ENCODE results near the gene MMP10.

The MMP10 gene

GRCh38 chr11:102762361-102762767 is 18.1 kb downstream of the MMP10 start:
- no peak for TF ChIP-seq NFRKB (IDR thresholded peaks at IDR 0.05)
- TF ChIP-seq TARDBP (IDR thresholded peaks at IDR 0.05): no peak
- no peak for TF ChIP-seq L3MBTL2 (conservative IDR thresholded peaks at IDR 0.05)
- TF ChIP-seq FOXM1 (IDR thresholded peaks at IDR 0.05; ENCODE audit: borderline replicate concordance): no peak
- no peak for TF ChIP-seq ZNF384 (IDR thresholded peaks at IDR 0.05)
- no peak for TF ChIP-seq PKNOX1 (IDR thresholded peaks at IDR 0.05)
- TF ChIP-seq FOXA1 (IDR thresholded peaks at IDR 0.05): no peak
- no peak for TF ChIP-seq ELF4 (IDR thresholded peaks at IDR 0.05)
- TF ChIP-seq SP1 (IDR thresholded peaks at IDR 0.05): no peak
- TF ChIP-seq ARNT (IDR thresholded peaks at IDR 0.05): no peak
- TF ChIP-seq LEF1 (IDR thresholded peaks at IDR 0.05; ENCODE audit: borderline replicate concordance): no peak
- TF ChIP-seq BHLHE40 (IDR thresholded peaks at IDR 0.05; ENCODE audit: borderline replicate concordance): no peak
- no peak for TF ChIP-seq SUZ12 (IDR thresholded peaks at IDR 0.05)
- no peak for TF ChIP-seq CTBP1 (IDR thresholded peaks at IDR 0.05; ENCODE audit: borderline replicate concordance)
- TF ChIP-seq HDGF (IDR thresholded peaks at IDR 0.05; ENCODE audit: borderline replicate concordance): no peak
- no peak for TF ChIP-seq FOXK2 (IDR thresholded peaks at IDR 0.05)
- ChIA-PET CTCF (no interaction called here), POLR2A (no interaction called here)
- no peak for DNase-seq (ENCODE audit: extremely low spot score)

GRCh38 chr11:102761646-102762238 is 18.7 kb downstream of the MMP10 start:
- TF ChIP-seq PKNOX1 (IDR thresholded peaks at IDR 0.05) (no peak), LEF1 (IDR thresholded peaks at IDR 0.05; ENCODE audit: borderline replicate concordance) (no peak), L3MBTL2 (conservative IDR thresholded peaks at IDR 0.05) (no peak), HDGF (IDR thresholded peaks at IDR 0.05; ENCODE audit: borderline replicate concordance) (no peak), SP1 (IDR thresholded peaks at IDR 0.05) (no peak), TARDBP (IDR thresholded peaks at IDR 0.05) (no peak), SUZ12 (IDR thresholded peaks at IDR 0.05) (no peak), FOXM1 (IDR thresholded peaks at IDR 0.05; ENCODE audit: borderline replicate concordance) (no peak), NFRKB (IDR thresholded peaks at IDR 0.05) (no peak), ELF4 (IDR thresholded peaks at IDR 0.05) (no peak), ZNF384 (IDR thresholded peaks at IDR 0.05) (no peak), BHLHE40 (IDR thresholded peaks at IDR 0.05; ENCODE audit: borderline replicate concordance) (no peak), FOXA1 (IDR thresholded peaks at IDR 0.05) (no peak), ARNT (IDR thresholded peaks at IDR 0.05) (no peak), FOXK2 (IDR thresholded peaks at IDR 0.05) (no peak), CTBP1 (IDR thresholded peaks at IDR 0.05; ENCODE audit: borderline replicate concordance) (no peak)
- no peak for DNase-seq (ENCODE audit: extremely low spot score)
- POLR2A ChIA-PET: no interaction called here
- CTCF ChIA-PET: no interaction called here

DNA sequence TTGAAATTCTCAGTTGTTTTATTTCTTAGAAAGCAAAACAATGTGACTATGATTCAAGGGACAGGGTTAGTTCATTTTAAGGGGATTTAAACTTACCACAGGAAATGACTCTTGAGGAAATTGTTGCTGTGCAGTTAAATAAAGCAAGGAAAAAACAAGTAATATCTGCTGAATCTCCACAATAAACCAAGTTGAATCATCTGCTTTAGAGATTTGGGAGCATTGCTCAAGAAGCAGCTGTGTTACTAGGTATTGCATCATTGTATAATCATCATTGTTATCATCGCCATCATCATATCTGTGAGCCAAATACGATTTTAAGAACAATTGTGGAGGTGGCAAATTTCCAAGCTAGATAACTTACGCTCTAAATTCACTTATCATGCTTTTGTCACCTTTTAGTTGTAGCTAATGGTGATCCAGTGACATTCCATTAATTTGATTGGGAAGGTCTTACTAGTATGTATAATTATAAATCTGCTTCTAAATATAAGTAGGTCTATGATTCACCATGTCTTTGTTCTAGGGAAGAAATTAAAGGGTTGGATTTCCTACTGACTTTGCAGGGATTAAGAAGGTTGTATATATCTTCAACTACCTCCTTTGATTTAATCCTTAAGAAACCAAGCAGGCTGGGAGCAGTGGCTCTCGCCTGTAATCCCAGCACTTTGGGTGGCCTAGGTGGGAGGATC is 19.9 kb downstream of the MMP10 start:
- no peak for DNase-seq (ENCODE audit: extremely low spot score)
- POLR2A ChIA-PET: interaction anchor here (0.6 kb wide), 1 partner anchor 349 kb away, joined by 3 read pairs; the partner anchor contains the start of gene DYNC2H1
- TF ChIP-seq FOXK2 (IDR thresholded peaks at IDR 0.05): no peak
- no peak for TF ChIP-seq PKNOX1 (IDR thresholded peaks at IDR 0.05)
- TF ChIP-seq CTBP1 (IDR thresholded peaks at IDR 0.05; ENCODE audit: borderline replicate concordance): no peak
- CTCF ChIA-PET: no interaction called here

DNA sequence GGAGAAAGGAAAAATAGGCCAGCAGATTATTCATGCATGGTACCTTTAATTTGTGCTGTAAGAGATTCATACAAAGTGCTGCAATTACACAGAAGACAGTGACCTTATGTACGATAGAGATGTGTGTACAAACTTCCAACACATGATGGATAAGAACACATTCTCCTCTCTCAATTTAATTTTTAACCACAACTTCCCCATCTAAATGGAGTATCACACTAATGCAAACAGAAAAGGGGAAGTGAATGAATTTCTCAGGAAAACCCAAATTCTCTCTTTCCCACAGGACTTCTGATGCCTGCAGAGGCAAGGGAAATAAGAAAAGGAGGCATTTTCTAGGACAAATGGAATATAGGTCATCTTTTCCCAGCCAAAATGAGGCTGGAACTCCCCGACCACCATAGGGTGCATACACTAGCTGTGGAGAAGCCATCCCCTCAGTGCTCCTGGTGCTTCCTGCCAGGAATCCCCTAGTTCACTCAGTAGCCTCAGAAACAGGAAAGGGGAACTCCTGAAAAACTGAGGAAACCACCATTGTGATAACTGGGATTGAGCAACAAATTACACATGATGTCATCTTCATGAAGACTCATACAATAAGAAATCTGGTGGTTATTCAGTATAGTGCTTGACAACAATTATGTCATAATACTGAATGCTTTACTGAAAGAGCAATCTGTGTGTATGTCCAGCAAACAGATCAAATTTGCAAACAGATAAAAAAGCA is 22.4 kb downstream of the MMP10 start:
- no peak for DNase-seq (ENCODE audit: extremely low spot score)
- no peak for TF ChIP-seq CTBP1 (IDR thresholded peaks at IDR 0.05; ENCODE audit: borderline replicate concordance)
- TF ChIP-seq BHLHE40 (IDR thresholded peaks at IDR 0.05; ENCODE audit: borderline replicate concordance): no peak
- no peak for TF ChIP-seq FOXM1 (IDR thresholded peaks at IDR 0.05; ENCODE audit: borderline replicate concordance)
- TF ChIP-seq FOXK2 (IDR thresholded peaks at IDR 0.05): no peak
- no peak for TF ChIP-seq NFRKB (IDR thresholded peaks at IDR 0.05)
- TF ChIP-seq TARDBP (IDR thresholded peaks at IDR 0.05): no peak
- no peak for TF ChIP-seq LEF1 (IDR thresholded peaks at IDR 0.05; ENCODE audit: borderline replicate concordance)
- TF ChIP-seq SUZ12 (IDR thresholded peaks at IDR 0.05): no peak
- TF ChIP-seq HDGF (IDR thresholded peaks at IDR 0.05; ENCODE audit: borderline replicate concordance): no peak
- no peak for TF ChIP-seq ARNT (IDR thresholded peaks at IDR 0.05)
- no peak for TF ChIP-seq FOXA1 (IDR thresholded peaks at IDR 0.05)
- no peak for TF ChIP-seq PKNOX1 (IDR thresholded peaks at IDR 0.05)
- TF ChIP-seq SP1 (IDR thresholded peaks at IDR 0.05): no peak
- TF ChIP-seq ZNF384 (IDR thresholded peaks at IDR 0.05): no peak
- POLR2A ChIA-PET: no interaction called here
- CTCF ChIA-PET: no interaction called here

DNA sequence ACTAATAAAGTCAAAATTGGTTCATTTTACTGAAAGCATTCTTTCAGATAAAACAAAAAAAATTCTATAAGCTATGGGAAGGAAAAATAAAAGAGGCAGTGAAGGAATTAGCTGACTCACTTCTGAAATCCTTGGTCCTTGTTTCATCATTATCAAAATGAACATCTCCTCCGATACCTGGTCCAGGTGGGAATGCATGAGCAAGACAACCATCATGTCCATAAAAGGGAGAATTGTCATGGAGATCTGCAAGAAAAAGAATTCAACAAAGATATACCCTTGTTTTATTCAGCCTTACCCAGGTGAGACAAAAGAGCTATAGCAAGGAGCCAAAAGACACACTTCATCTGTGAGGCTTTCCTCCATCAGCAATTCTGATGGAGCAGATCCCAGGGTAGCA is 27.2 kb downstream of the MMP10 start:
- POLR2A ChIA-PET: no interaction called here

More for the DNA sequence above, 27.2 kb downstream of the MMP10 start:
- TF ChIP-seq SUZ12 (IDR thresholded peaks at IDR 0.05) (no peak), ZNF384 (IDR thresholded peaks at IDR 0.05) (no peak), ARNT (IDR thresholded peaks at IDR 0.05) (no peak), FOXK2 (IDR thresholded peaks at IDR 0.05) (no peak), BHLHE40 (IDR thresholded peaks at IDR 0.05; ENCODE audit: borderline replicate concordance) (no peak)
- CTCF ChIA-PET: no interaction called here
- DNase-seq (ENCODE audit: extremely low spot score): no peak

Measured in HEK293T (cell line).